GM21737 (cell line): ENCODE results near the gene TAMALIN.

Experiments used
- ATAC-seq: cut with Tn5 transposase; IDR thresholded peaks from one replicate; pipeline ENCODE4 v1.9.1; 2021; ENCODE audit warnings: mild to moderate bottlenecking, moderate library complexity; ENCODE audit not compliant: unreplicated experiment

TAMALIN gene

DNA sequence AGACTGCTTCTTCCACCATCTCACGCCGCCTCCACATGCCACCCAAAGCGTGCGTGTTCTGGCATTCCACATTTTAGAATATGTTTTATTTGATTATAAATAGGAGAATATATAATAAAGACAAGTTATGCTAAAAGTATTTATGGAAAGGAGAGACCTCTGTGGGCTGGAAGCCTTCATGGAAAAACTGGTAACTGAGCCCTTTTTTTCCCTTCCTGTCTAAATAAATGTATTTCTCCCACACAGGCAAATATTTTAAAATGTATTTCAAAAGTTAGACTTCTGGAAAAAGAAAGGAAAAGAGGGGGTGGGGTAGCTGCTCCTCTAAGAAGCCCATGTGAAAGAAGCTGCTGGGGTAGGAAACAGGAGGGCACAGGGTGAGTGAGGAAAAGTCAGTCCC is 28.4 kb downstream of the TAMALIN start:
- ATAC-seq: no peak

DNA sequence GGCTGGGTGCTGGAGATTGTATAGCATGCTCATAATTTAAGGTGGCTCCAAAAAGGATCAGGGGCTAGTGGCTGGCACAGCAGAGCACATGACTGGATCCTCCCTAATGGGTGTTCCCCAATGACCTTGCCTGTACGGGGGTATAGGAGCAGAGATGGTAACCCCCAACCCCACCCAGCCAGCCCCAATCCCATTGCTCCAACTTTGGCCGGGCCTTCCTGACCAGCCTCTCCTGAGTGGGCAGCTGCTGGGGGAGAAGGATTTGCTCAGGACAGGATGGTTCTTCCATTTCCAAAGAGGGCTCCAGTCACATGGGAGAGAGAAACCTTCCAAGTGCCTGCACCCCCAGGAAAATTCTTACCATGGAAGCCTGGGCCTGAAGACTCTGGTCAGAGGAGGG is 29.2 kb downstream of the TAMALIN start:
- no peak for ATAC-seq

DNA sequence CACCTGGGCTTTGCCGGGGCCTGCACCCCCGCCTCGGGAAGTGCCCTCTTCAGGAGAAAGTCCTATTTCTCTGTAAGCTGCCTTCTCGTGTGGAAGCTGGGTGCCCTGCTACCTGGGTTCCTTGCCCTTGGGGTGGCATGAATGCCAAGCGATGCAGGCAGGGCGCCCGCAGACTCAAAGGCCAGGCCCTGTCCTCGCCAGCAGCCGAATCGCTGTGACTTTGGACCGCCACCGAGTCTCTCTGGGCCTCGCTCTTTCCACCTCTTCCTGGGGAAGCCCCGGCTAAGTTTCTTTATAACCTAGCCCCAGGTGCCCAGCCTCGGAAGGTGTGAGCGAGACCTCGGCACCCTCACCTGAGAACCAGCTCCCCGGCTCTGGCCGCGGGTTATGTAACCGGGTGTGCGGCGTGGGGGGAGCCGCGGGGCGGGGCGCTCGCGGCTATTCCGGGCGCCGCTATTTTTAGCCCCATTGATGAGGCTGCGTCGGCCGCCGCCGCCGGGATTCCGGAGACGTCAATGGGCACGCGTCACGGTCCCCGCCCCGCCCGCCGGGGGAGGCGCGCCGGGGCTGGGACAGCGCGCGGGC is 29.9 kb downstream of the TAMALIN start:
- peak; percentile 37 for ATAC-seq

DNA sequence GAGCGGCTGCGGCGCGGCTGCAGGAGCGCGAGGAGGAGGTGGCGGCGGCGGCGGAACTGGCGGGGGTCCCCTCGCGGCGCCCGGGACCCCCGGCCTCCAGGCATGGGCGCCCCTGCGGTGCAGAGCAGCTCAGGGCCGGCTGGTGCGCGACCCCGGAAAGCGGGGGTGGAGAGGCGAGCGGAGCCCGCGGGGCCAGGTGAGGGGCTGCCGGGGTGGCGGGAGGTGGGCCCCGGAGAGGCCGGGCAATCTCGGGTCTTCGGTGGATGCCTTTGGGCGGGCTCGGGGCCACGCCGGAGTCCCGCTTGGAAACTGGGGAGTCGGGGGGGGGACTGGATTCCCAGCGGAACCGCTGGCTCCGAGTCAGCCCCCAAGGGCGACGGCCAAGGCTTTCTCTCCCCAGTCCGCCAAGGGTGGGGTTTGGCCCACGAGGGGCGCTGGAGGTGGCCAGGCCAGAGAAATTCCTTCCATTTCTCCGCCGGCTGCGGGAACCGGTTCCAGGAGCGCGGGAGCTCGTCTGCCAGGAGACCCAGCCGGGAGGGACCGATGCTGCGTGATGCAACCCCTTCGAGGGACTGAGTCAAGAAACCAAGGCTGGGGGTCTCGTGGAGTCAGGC is 30.6 kb downstream of the TAMALIN start:
- ATAC-seq: no peak

DNA sequence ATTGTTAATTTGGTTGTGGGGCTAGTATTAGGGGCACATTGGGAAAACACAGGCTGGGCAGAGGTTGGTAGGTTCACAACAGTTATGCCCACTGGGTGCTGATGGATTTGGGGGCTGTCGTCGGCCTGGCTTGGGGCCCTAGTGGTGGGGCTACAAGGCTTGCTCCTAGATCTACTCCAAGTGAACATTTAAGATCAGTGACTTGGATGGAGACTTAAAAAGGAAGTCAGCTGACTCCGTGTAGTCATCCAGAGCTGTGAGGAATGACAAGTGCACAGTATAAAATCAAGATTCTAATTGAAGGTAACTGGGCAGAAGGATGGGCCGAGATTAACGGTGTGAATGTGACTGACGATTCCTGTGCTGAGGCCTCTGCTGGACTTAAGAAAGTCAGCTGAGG is 31.7 kb downstream of the TAMALIN start:
- ATAC-seq: no peak

DNA sequence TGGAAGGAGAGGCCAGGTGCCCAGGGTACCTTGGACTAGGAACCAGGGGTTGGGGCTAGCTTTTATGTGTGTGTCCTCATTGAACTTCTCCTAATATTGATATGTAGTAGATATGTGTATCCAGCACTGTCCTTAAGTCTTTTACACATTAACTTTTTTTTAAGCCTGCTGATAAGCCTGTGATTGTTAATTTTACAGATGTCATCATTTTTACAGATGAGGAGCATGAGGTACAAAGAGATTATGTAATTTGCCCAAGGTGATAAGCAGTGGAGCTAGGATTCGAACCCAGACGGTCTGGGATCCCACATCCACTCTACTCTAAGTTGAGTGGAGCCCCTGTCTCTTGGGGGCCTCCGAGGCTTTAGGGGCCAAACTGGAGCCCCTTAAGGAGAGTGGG is 34.3 kb downstream of the TAMALIN start:
- ATAC-seq: no peak

DNA sequence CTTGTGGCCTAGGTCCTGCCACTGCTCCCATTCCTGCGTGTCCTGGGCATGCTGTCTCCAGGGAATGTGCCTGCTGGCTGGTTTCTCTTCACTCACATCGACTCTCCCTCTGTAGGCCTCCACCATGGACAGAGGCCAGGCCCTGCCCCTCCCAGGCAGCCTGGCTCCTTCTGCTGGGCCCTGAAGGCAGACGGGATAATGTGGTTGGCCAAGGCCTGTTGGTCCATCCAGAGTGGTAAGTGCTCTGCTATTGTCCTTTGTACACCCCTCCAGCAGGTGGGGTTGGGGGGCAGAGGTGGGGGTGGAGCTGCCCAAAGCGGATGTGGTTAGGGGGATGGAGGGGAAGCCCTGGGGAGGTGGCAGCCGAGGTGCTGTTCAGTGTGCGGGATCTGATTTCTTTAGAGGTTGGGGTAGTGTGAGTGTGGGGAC is 35.0 kb downstream of the TAMALIN start:
- no peak for ATAC-seq

DNA sequence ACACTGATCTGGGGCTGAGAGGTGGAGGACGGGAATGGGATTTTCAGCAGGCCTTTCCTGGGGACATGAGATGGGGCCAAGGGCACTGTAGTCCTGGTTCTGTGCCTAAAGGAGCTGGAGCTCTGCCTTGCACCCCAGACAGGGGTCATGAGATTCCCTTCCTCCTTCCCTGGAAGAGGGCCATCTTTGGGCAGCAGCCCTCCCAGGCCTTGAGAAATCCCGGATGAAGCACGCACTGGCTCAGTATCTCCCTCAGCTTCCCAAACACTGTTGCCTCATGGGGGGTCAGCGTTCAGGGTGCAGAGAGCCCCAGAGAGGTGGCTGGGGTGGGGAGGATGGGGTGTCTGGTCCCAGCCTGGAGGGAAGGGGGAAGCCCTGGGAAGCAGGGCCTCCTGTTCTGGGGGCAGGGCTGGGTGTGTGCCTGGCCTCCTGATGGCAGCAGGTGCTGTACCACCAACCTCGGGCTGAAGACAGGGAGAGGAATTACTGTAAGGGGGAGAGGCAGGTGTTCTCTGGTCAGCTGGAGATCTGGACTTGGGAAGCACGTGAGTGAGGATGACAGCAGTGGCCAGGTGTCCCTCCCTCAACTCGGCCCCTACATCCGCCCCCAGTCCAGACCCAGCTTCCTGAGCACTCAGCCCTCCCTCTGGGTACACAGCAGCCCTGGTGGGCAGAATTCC is 36.1 kb downstream of the TAMALIN start:
- no peak for ATAC-seq

DNA sequence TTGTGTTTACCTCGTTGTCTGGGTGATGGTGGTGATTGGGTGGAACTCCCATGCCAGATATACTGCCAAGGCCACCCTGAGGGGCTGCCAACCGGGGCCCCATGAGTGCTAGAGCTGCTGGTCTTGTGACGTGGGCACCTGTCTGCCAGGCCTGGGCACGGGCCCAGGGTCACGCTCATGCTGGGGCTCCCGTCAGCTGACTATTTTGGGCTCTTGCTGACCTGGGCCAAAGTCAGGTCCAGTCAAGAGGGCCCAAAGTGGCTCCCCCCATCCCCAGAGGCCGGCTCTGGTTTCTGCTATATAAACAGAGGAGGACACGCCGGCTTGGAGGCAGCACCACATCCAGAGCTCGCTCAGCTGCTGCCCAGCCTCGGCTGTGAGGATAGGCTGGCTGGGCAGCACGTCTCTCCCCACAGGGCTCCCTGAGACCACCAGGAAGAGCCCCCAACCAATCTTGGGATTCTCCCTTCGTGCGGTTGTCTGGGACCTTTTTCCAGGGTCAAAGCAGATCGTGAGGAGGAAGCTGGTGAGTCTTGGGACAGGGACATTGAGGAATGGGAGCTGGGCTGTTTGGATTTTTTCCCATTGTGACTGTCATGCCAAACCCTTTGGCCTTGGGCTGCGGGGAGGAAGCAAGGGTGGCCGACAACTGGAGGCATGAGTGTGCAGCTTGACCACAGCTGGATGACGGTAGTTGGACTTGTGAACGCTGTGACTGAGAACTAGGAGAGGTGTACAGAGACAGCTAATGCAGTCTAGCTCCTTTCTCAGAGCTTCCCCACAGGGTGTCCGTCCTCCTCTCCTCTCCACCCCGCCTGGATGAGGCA is 36.9 kb downstream of the TAMALIN start:
- no peak for ATAC-seq

DNA sequence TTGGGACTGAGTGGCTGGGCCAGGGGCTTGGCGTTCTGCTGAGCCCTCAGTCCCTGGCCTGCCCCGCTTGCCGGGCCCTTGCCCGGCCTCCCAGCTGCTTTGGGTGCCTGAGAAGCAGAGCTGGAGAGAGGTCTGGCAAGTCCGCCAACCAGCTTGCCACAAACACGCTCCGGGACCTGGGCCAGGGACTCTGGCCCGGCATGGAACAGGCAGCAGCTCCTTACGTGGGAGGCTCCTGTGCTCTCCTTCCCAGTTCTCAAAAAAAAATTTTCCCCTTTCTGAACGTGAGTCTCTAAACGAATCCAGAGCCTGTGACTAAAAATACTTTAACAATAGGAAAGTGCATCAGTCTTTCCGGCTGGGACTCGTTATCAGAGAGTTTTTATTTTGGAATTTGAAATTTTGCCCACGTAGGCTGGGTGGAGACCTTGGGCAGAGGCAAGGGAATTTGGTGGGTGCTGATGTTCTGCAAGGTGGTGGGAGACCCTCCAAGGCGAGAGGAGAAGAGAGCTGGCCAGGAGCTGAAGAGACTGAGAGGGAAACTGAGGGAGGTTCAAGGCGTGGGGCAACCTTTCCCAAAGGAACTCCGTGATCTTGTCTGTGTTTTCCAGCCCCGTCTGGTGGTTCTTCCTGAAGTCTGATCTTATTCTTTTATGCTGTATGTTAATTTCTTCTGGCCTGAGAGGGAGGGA is 37.7 kb downstream of the TAMALIN start:
- no peak for ATAC-seq

DNA sequence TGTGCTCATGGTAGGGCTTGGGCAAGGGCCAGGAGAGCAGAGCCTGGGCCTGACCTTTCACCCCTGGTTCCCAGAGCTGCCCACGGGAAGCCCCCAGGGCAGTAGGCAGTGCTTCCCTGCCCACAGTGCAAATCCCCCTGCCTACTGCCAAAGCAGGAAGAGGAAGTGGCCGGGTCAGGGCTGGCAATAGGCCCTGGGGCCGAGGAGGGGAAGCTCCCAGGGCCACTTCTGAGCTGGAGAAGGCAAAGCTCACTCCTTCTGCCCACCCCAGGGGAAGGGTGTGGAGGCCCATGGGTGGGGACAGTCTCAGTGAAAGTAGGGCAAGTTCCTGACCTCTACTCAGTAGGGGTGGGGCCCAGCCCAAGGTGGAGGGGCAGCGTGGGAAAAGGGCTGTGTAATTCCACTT is 39.1 kb downstream of the TAMALIN start:
- no peak for ATAC-seq

DNA sequence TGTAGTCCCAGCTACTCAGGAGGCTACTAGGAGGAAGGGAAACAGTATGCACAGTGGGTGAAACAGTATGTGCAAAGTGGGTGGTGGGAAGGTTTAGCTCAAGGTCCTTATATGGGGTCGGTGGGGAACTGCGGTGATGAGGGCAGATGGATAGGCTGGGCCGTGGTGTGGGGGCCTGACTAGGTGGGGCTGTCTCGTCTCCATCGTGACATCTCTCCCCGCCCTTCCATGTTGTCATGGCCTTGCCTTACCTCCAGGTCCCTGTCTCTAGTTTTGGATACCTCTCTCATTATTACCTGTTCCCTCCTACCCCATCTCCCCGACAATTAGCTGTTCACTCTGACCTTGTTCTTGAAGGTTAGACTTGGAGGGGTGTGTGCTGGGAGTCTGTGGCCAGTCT is 40.1 kb downstream of the TAMALIN start:
- no peak for ATAC-seq

DNA sequence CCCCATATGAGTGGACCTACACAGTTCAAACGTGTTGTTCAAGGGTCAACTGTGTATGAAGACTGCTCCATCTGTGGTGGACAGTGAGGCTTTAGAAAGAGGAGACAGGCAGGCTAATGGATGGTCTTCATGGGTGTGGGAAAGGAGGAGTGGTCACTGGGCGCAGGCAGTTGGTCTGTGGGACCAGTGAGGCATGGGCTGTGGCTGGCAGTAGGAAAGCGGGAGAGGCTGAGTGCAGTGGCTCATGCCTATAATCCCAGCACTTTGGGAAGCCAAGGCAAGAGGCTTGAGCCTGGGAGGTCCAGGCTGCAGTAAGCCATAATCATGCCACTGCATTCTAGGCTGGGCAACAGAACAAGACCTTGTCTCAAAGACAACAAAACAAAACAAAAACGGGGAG is 42.5 kb downstream of the TAMALIN start:
- no peak for ATAC-seq

DNA sequence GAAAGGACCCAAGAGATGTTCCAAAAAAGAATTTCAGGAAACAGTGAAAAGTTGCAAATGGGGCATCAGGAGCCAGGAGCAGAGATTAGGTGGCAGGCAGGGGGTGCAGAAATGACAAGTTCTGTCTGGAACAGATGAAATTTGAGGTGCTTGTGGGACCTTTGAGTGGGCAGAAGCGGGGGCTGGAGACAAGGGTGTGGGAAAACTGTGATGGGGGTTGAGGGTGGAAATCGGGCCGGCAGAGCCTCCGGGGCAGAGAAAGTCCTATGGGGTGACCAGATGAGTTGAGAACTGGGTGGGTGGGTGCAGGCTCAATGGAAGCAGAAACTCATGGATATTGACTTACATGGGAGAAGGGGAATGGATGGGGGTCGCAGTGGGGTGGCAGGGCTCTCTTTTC is 42.9 kb downstream of the TAMALIN start:
- ATAC-seq: no peak

DNA sequence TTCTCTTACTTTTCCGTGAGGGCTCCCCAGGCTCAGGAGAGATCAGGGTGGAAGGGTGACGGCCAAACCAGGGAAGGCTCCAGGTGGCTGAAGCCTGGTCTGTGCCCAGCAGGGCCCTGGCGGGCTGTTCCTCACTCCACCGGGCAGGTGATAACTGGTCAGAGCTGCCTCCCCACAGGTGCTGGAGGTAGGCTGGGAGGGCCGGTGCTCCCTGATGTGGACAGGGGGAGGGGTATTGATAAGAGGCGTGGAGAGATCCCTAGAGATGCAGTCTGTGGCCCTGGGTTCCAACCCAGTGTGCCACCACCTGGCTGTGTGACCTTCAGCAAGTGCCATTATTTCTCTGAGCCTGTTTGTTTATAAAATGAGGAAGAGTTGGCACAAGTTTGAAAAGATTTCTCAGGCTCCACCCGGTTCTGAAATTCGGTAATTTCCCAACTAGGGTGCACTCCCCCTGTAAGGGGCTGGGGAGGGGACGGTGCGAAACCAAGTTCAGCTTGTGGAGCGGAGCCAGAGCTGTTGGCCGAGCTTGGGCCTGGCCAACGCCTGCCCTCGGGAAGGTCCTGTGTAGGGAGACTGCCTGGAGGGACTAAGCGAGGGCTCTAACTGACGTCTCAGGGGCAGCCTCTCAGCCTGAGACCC is 43.5 kb downstream of the TAMALIN start:
- peak; percentile 2 for ATAC-seq

DNA sequence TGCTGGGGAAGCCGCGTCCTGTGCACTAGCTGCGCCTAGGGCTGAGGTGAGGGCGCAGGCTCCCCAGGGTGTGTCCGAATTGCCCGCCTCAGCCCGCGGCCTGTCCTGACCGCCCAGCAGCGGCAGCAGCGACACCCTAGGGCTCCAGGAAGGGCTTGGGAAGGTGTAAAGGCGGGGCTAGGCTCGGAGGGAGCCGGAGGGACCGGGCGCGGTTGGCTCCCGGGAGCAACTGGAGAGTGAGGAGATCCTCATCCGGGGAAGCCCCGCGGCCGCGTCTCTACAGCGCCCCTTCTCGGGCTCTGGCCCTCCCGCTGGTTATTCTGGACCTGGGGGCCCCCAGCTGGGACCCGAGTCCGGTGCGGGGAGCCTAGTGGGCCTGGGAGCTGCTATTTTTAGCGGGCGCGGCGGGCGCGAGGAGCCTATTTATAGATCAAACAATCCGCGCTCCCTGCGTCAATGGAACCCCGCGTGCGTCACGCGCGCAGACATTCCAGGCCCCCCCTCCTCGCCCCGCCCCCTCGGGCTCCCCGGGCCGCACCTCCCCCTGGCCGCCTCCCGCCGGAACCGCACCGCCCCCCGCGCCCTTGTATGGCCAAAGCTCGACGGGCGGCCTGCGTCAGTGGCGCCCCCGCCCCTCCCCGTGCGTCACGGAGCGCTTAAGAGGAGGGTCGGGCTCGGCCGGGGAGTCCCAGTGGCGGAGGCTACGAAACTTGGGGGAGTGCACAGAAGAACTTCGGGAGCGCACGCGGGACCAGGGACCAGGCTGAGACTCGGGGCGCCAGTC is 44.2 kb downstream of the TAMALIN start, which contains the start of gene NR4A1:
TSS of gene NR4A1 (plus strand) at position 685 of the 784 bp plus-strand sequence. CDS start 2,887 bp downstream, outside the sequence.
- ATAC-seq: peak; percentile 81

DNA sequence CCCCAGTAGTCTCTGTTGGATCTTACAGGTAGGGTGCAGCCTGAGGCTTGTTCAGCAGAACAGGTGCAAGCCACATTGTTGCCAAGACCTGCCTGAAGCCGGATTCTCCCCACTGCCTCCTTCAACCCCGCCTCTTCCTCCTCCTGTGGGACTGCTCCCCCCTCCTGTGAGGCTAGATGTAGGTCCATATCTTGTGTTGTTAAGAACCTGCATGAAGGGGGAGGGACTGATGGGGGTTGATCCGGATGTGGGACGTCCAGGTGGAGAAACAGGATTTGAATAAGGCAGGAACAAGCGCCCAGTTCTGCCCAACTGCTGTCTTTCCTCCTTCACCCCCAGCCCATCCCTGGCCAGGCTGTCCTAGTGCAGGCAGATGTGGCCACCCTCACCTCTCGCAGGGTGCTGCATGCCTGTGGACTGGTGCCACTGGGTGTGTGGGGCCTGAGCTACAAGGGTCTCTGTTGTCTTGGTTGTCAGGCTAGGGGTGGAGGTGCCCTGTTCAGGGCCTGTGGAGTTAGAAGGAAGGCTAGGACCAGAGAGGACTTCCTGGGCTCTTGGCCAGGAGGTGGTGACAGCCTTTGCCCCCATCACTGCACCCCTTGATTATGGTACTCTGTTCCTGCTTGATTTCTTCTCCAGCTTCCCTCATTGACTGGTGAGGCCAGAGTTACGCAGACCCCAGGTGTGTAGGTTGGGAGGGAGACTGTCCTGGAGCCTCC is 45.9 kb downstream of the TAMALIN start:
- ATAC-seq: no peak

DNA sequence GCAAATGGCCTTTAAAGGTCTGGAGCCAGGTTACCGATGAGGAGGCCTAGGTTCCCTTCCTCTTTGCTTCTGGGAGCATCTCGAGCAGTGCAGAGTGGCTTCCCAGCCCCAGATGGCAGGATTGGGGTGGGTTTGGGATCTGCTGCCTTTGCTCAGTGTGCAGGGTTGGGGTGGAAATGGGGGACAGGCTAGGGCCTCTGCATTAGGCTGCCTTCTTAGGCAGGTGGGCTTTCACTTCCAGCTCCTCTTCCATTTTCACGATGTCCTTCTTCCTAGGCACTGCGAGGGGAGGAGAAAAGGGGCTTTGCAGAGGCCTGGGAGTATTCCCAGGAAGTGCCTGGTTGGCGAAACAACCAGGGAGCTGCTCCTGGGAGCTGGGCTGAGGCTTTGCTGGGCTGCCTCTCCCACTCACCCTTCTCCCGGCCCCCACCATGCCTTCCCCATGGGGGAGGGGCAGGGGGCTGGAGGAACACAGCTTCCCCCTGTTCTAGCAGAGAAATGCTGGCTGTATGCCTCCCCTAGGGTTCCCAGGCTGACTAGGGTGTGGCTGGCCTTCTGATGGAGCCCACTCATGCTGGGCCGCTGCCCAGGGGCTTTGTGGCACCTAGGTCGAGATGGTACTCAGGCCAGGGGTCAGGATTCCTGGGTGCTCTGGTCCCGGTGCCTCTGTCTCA is 46.9 kb downstream of the TAMALIN start:
- no peak for ATAC-seq
